ENCODE results near the gene BHLHA15. TPM values are rescaled to one million over a fixed set of nuclear protein-coding genes. Genes with fewer than 3 reads are reported as not detected.

BHLHA15 gene
- polyA plus RNA-seq, 1 of the 3 experiments (the other 2 are of a cell fraction): 0.10 TPM

DNA sequence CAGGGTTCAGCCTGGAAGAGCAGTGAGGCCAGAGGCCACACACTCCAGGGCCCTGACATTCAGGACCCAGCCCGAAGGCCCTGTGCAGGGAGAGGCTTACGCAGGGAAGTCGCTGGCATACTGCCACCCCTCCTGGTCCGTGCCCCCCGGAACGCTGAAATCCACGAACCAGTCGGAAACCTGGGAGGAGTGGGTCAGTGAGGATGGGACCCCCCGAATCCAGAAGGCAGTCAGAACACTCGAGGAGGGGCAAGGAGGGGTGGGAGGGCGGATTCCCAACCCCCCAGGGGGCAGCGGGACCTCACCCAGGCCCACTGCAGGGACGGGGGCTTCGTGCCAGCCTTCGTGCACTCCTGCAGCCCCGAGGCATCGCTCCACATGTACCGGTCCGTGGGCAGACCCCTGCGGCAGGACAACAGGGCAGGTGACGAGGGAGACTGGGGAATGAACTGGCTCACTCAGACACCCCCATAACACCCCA, 13.5 kb downstream of the BHLHA15 start:
- Histone ChIP-seq H3K9ac (no peak overlapping the region), H3K9me3 (no peaks in the 10 kb centered on the region), H4K20me1 (ENCODE audit: insufficient read depth) (no peaks in the 10 kb centered on the region), H3K4me1 (ENCODE audit: control insufficient read depth in 1 of 2, insufficient read depth in 2 of 2, low read depth in 1 of 2, low read length in 1 of 2) (no peaks in the 10 kb centered on the region), H3K27ac (ENCODE audit: low read depth in 2 of 2, low read length in 1 of 2) (no peak overlapping the region), H3K36me3 (replicated peaks in 1 of 2; ENCODE audit: control insufficient read depth in 1 of 2, insufficient read depth in 2 of 2, low read length in 1 of 2) (peaks cover 8 to 13% of the 10 kb centered on the region in 2 experiments), H3K79me2 (ENCODE audit: insufficient read depth) (no peaks in the 10 kb centered on the region), H3K4me2 (no peak overlapping the region), H2AFZ (ENCODE audit: low read depth) (no peak overlapping the region), H3K9me2 (no peaks in the 10 kb centered on the region), H3K27me3 (ENCODE audit: insufficient read depth) (no peaks in the 10 kb centered on the region), H3K4me3 (ENCODE audit: low read depth in 2 of 2, low read length in 1 of 2) (no peak overlapping the region), H3F3A (replicated peaks; ENCODE audit: insufficient read depth) (peaks cover 4% of the 10 kb centered on the region)
- ChIA-PET CTCF (interaction anchor here (0.6 to 1.0 kb wide), 2 partner anchors 204 to 222 kb away, joined by 3 to 4 read pairs; no protein-coding TSS in a partner anchor), POLR2A (interaction anchor here (0.6 kb wide), 1 partner anchor 1064 kb away, joined by 4 read pairs; no protein-coding TSS in a partner anchor)
- DNase-seq: no peak
- TF ChIP-seq TAF1 (IDR thresholded peaks at IDR 0.05; ENCODE audit: borderline replicate concordance, low read depth, low read length) (no peak), GATA2 (CRISPR knock-in tag; IDR thresholded peaks at IDR 0.05) (no peak), RAD21 (IDR thresholded peaks at IDR 0.05; ENCODE audit: low read length) (no peak), FOXJ3 (CRISPR knock-in tag; IDR thresholded peaks at IDR 0.05) (no peak), TEAD4 (IDR thresholded peaks at IDR 0.05; ENCODE audit: borderline replicate concordance, insufficient read depth) (no peak), YY1 (IDR thresholded peaks at IDR 0.05; ENCODE audit: low read depth) (no peak)
- TF ChIP-seq, protein P1, sequence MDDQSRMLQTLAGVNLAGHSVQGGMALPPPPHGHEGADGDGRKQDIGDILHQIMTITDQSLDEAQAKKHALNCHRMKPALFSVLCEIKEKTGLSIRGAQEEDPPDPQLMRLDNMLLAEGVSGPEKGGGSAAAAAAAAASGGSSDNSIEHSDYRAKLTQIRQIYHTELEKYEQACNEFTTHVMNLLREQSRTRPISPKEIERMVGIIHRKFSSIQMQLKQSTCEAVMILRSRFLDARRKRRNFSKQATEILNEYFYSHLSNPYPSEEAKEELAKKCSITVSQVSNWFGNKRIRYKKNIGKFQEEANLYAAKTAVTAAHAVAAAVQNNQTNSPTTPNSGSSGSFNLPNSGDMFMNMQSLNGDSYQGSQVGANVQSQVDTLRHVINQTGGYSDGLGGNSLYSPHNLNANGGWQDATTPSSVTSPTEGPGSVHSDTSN (IDR thresholded peaks at IDR 0.05): no peak
- TF ChIP-seq, protein P2, sequence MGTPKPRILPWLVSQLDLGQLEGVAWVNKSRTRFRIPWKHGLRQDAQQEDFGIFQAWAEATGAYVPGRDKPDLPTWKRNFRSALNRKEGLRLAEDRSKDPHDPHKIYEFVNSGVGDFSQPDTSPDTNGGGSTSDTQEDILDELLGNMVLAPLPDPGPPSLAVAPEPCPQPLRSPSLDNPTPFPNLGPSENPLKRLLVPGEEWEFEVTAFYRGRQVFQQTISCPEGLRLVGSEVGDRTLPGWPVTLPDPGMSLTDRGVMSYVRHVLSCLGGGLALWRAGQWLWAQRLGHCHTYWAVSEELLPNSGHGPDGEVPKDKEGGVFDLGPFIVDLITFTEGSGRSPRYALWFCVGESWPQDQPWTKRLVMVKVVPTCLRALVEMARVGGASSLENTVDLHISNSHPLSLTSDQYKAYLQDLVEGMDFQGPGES (IDR thresholded peaks at IDR 0.05; ENCODE audit: low read depth, low read length): no peak
- 100% methylated on average over 4 of the region's 21 CpGs for WGBS (ENCODE audit: low lambda C conversion rate)

DNA sequence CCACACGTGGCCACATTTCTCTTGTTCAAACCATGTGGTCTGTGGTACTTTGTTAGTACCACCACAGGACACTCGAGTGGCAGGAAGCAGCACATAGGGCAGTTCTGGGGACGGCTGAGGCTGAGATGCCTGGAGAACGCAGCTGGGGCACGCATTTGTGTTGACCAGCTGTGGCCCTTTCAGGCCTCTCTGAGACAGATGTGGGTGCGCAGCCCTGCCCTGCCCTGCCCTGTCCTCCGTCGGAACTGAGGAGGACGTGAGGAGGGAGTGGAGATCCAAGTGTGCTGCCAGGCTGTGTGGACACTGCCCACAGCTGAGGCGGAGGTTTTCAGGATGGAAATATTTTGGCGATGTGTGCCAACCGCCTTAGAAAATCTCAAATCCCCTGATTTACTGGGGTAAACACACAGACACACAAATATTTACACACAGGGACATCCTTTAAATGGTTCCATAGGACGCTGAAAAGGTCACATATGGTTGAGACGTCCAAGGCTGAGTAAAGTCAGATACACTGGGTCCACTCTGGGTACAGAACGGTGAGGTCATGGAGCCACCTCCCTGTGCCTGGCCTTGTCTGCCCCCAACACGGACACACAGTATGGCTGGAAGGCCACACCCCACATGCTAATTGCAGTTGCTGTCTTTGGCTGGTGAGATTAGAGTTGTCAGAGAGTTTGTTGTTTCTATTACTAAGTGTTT, 14.8 kb downstream of the BHLHA15 start:
- Histone ChIP-seq H3K79me2 (ENCODE audit: insufficient read depth) (no peaks in the 10 kb centered on the region), H3K4me3 (ENCODE audit: low read depth in 2 of 2, low read length in 1 of 2) (no peak overlapping the region), H3K36me3 (replicated peaks in 1 of 2; ENCODE audit: control insufficient read depth in 1 of 2, insufficient read depth in 2 of 2, low read length in 1 of 2) (peaks cover 4 to 13% of the 10 kb centered on the region in 2 experiments), H3K4me2 (no peak overlapping the region), H3K9me3 (no peaks in the 10 kb centered on the region), H3K27me3 (ENCODE audit: insufficient read depth) (no peaks in the 10 kb centered on the region), H3K9me2 (no peaks in the 10 kb centered on the region), H3K4me1 (ENCODE audit: control insufficient read depth in 1 of 2, insufficient read depth in 2 of 2, low read depth in 1 of 2, low read length in 1 of 2) (no peaks in the 10 kb centered on the region), H3K27ac (ENCODE audit: low read depth in 2 of 2, low read length in 1 of 2) (no peak overlapping the region), H2AFZ (ENCODE audit: low read depth) (no peak overlapping the region), H3K9ac (no peak overlapping the region), H3F3A (replicated peaks; ENCODE audit: insufficient read depth) (peaks cover 4% of the 10 kb centered on the region), H4K20me1 (ENCODE audit: insufficient read depth) (no peaks in the 10 kb centered on the region)
- no peak for TF ChIP-seq EP300 (IDR thresholded peaks at IDR 0.05; ENCODE audit: borderline replicate concordance in 1 of 2, low read depth in 1 of 2, low read length in 1 of 2)
- no peak for TF ChIP-seq RFX5 (IDR thresholded peaks at IDR 0.05; ENCODE audit: low read length)
- ChIA-PET CTCF (interaction anchor here (1.2 kb wide), 1 partner anchor 205 kb away, joined by 4 read pairs; no protein-coding TSS in a partner anchor), POLR2A (no interaction called here)
- 85% methylated on average over 15 of the region's 16 CpGs for WGBS (ENCODE audit: low lambda C conversion rate)
- no peak for DNase-seq

All from SK-N-SH (cell line).